Umbilical cord (tissue), 2 donors: ENCODE data around the gene NCAM2. TPM values are rescaled to one million over a fixed set of nuclear protein-coding genes. Genes with fewer than 3 reads are reported as not detected.
A peak's percentile ranks its signal among the peaks of the same experiment; 100 is the strongest.
"Not testable (repeated sequence)": the region's sequence is repeated elsewhere in the genome, so short reads cannot be mapped to it uniquely, and the experiment has no call there.

ENCODE experiments used
- DNase-seq: peaks from one replicate; pipeline ENCODE4 v3.0.0-alpha.2; 2015; ENCODE audit warnings: low spot score
- total RNA-seq: library from RNA; depleted of rRNA; stranded (reverse); fragments of >200 nt; gene quantifications from one replicate; pipeline ENCODE4 v1.2.3, GENCODE V29; 2014; ENCODE audit warnings: low replicate concordance; ENCODE audit not compliant: insufficient read depth

NCAM2 gene
- total RNA-seq, 1 donor from 2014 or later, result 11.1 TPM

- no peak for DNase-seq
Observed at GRCh38 chr21:21103692-21104091, 105.5 kb downstream of the NCAM2 start.

GRCh38 chr21:21109736-21110135 is 111.5 kb downstream of the NCAM2 start:
- no peak for DNase-seq

- peak; percentile 51 for DNase-seq
Observed at GRCh38 chr21:21111309-21111920, 113.2 kb downstream of the NCAM2 start.

- no peak for DNase-seq
Observed at GRCh38 chr21:21114461-21114860, 116.3 kb downstream of the NCAM2 start.

GRCh38 chr21:21119091-21119490 is 120.9 kb downstream of the NCAM2 start:
- DNase-seq, result no peak

- no peak for DNase-seq
Observed at GRCh38 chr21:21122680-21123079, 124.5 kb downstream of the NCAM2 start.

GRCh38 chr21:21132390-21132789 is 134.2 kb downstream of the NCAM2 start:
- peak; percentile 1 for DNase-seq

GRCh38 chr21:21137986-21138385 is 139.8 kb downstream of the NCAM2 start:
- peak; percentile 35 for DNase-seq

GRCh38 chr21:21146587-21147373 is 148.6 kb downstream of the NCAM2 start:
- no peak for DNase-seq

- no peak for DNase-seq
Observed at GRCh38 chr21:21147374-21147745, 149.2 kb downstream of the NCAM2 start.

- no peak for DNase-seq
Observed at GRCh38 chr21:21148009-21148408, 149.8 kb downstream of the NCAM2 start.

- no peak for DNase-seq
Observed at GRCh38 chr21:21148514-21148913, 150.3 kb downstream of the NCAM2 start.

GRCh38 chr21:21149445-21149844 is 151.2 kb downstream of the NCAM2 start:
- not testable (repeated sequence) for DNase-seq

- no peak for DNase-seq
Observed at GRCh38 chr21:21151231-21151630, 153.0 kb downstream of the NCAM2 start.

GRCh38 chr21:21156397-21156796 is 158.2 kb downstream of the NCAM2 start:
- no peak for DNase-seq

- no peak for DNase-seq
Observed at GRCh38 chr21:21156957-21157356, 158.7 kb downstream of the NCAM2 start.

GRCh38 chr21:21158376-21158918 is 160.2 kb downstream of the NCAM2 start:
- DNase-seq, result no peak

GRCh38 chr21:21159253-21159899 is 161.2 kb downstream of the NCAM2 start:
- DNase-seq, result no peak

GRCh38 chr21:21162786-21163185 is 164.6 kb downstream of the NCAM2 start:
- no peak for DNase-seq

- peak; percentile 74 for DNase-seq
Observed at GRCh38 chr21:21163904-21164303, 165.7 kb downstream of the NCAM2 start.

- no peak for DNase-seq
Observed at GRCh38 chr21:21165063-21165645, 166.9 kb downstream of the NCAM2 start.

GRCh38 chr21:21174676-21175075 is 176.5 kb downstream of the NCAM2 start:
- DNase-seq, result no peak
